GM18907 (cell line): ENCODE results near the gene NTNG1.

Source experiments
- ATAC-seq: cut with Tn5 transposase; IDR thresholded peaks from one replicate; pipeline ENCODE4 v1.9.1; 2021; ENCODE audit warnings: mild to moderate bottlenecking, moderate library complexity; ENCODE audit not compliant: unreplicated experiment

The NTNG1 gene

DNA sequence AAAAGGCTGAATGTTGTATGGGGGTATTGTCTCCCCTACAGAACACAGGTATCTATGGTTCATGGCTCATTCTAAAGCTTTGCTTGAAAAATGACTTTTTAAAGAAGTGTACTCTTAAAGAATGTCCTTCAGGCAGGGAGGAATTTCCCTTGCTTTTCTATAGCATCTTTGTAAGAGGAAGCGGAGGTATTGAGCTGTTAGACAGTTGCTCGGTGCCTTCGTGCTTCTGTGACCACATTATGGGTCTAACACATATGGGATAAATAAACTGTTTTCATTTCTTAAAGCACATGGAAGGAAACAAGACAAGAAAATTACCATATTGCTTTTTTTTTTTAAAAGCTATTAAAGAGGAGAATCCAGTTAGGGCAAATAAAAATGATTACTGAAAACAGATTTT is 182.9 kb downstream of the NTNG1 start:
- no peak for ATAC-seq

DNA sequence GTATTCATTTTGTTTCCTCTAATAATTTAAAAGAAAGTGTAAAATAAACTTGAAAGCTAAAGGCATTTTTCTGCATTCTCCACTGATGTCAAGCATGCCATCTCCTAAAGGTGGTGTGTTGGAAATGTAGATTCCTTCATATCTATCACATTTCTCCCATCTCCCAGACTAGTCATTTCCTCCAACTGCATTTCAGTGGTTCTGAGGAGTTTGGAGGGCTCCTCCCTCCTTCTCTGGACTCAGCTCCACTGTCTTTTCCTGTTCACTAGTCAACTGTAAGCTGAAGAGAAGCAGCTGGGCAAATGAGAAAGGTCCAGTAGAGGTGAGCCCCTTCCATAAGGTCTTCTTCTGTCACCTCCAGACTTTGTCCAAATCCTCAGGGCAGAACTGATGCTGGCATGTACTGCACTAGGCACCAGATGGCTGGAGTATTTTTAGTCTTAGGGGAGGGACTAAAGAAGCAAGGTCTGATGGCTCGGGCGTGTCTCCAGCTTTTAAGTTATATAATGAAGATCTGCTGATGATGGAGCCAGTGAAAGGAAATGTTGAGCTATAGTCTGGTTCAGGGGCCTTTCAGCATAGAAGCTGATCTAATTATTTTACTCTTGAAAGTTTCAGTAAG is 186.1 kb downstream of the NTNG1 start:
- no peak for ATAC-seq

DNA sequence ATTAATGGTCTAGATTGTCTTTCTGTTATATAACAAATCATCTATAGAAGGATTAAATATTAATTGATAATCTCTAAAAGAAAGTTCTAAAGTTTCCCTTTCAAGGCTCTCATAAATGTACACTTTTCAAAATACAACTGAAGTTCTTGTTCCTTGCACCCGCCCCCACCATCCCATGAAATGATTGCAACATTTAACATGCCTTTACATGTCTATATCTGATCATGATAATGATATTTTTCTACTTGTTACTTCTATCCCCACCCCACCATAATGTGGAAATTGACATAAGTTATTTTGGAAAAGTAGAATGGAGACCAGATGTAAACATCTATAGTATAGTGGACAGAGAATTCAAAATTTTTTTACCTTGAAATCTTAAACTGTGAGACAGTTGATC is 186.6 kb downstream of the NTNG1 start:
- ATAC-seq = no peak

DNA sequence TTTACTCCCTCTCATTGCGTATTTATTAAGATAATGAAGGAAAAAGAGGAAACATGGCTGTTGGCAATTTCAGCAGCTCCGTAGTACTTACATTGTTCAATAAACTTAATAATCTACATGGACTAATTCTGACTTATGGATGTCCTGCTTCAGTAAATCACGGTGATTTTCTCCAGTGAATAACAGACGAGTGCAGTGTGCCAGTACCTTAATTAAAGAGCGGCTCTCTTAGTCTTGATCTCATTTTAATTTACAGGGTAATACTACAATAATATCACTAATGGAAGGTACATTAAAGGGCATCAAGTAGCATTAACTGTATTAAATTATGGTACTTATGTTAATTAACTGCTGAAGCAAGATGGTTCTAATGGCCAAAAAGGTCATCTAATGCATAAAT is 187.2 kb downstream of the NTNG1 start:
- no peak for ATAC-seq

DNA sequence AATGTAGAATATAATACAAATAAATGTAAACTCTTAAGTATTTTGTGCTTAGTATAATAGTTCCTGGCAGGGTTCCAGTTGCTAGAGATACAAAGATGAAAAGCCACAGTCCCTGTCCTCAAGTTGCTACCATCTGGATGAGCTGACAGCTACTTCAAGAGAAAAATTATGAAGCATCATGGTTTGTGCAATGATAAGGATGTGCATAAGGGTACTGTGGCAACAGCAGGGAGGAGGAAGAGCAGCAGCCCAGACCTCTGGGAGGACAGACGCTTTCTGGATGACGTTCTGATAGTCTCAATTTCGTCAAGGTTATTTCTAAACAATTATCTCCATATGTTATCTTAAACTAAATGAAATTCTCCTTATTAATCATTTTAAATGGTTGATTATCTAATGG is 198.9 kb downstream of the NTNG1 start:
- ATAC-seq = no peak

DNA sequence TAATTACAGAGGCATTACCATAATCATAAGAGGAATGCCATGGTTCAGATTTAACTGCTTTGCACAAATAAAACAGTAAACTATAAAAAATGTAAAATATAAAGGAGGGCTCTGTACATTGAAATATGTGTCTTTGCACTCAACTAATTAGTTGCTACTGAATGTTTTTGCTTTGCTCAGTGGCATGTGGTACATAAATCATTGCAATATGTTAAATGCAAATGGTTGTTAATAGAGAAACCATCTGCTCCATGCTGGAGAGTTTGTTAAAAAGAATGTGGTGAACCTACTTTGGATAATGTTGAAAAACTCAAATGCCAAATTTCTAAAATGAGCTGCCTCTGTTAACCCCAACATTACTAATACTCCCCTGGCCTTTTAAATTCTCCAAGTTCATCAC is 201.5 kb downstream of the NTNG1 start:
- no peak for ATAC-seq

DNA sequence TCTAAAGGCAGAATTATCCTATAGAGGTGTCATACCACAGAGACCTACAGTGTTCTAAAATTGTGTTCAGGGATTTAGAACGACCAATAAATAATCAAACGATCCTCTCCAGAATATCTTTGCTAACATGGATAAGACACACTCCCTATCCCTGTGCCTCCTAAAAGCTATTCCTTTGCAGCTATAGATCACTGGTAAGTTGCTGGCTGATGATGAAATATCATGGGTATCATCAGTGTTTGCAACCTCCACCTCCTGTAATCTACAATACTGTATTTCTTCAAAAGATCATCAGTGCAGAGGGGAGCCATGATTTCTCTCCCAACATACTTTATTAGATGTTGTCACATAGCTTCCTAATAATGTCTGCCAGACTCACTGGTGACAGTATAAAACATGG is 201.9 kb downstream of the NTNG1 start:
- ATAC-seq = no peak

DNA sequence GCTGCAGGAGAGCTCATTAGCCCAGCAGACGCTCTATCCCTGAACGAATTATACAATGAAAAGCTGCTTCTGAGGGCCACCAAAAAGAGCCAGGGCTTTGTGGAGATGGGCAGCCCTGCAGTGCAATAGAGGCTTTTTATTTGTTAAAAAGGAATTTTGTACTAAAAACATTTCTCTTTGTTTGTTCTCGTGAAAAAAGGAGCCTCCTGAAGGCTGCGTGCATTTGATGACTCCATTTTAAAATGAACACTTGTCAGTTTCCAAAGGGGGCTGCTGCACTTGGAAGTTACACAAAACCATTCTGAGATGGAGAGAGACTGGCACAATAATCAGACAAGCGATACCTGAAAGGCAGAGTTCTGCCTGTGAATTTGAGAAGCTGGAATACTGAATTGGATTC is 202.8 kb downstream of the NTNG1 start:
- ATAC-seq = no peak

DNA sequence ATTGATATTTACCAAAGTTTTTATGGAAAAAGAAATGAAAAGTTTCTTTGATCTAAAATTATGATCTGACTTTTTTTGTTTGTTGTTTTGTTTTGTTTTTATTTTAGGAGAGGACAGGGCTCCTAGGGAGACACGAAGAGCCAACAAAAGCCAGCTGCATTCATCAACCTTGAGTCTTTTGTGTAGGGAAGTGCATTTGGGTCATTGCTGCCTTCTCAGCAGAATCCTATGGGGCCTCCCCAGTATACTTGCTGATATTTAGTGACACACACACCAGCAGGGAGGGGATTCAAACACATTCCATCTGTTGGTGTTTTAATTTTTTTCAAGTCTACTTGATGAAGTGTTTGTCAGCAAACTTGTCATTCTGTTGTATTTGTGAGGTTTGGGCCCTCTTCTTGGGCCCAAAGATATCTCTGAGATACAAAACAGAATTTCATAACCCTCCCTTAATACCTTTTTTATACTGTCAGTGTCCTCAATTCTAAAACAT is 203.5 kb downstream of the NTNG1 start:
- no peak for ATAC-seq

DNA sequence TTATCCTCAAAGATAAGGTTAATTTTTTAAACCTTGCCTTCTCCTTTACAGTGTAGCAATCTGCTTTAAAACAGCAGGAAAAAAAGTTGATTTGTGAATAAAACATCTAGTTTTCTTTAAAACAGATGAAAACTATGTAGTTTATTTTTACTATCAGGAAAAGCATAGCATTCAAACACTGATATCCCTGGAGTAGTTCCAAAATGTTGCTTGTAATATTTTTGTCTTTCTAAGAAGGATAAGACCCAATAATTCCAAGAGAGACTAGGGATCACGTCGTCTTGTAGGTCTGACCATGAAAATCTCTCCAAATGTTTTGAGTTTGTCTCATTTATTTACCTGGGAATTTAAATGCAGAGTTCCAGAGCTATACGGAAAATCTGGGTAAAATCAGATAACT is 204.0 kb downstream of the NTNG1 start:
- ATAC-seq = no peak

DNA sequence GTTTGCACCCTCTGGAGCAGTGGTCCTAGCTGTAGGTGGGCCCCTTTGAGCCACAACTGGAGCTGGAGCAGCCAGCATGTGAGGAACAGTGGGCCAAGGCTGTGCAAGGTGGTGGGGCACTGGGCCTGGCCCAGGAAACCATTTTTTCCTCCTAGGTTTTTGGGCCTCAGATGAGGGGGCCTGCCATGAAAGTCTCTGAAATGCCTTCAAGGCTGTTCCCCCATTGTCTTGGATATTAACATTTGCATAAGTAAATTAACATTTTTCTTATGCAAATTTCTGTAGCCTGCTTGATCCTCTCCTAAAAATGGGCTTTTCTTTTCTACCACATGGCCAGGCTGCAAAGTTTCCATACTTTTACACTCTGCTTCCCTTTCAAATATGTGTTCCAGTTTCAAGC is 212.0 kb downstream of the NTNG1 start:
- ATAC-seq = no peak

DNA sequence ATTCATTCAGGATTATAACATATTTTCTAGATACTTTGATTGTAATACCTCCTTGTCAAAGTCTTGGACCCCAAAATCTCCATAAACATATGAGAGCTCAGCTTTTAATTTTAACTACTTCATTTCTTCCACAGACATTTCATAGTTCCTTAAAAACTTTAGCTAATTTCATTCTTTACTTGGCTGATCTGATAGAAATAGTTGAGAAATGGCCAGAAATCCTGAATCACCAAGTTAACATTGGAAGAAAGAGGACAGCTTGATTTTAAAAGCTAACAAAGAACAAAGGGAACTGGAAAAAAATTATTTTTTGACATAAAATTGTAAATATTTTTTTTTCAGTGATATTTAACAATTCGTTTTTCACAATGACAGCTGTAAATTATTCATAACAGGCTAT is 216.5 kb downstream of the NTNG1 start:
- no peak for ATAC-seq

DNA sequence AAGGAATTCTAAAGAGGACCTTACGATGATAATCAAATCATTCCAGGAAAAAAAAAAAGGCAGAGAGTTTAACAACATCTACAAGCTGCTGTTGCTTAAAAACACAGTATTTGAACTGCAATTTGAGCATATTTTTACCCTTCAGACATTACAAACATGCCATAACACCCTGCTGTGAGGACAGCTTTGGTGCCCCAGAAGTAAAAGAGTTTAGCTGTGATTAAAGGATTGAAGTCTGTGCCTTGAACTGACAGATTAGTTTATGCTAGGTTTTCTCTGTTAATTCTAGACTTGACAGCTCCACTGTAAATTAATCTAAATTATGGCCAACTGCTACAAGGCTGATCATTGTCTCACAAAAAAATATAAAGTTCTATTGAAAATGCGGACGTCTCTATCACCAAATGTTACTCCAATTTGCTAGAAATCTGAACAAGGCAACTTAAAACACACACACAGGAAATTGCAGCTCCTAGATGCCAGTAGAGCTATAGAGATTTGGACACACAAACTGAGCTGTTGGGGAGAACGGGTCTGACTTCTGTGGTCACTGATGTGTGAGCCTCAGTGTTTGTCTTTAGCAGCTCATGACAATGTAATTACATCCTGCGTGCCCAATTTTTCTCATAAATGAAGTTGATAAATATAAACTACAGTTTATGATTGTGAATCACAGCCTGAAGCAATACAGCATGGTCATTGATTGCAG is 217.9 kb downstream of the NTNG1 start:
- no peak for ATAC-seq

DNA sequence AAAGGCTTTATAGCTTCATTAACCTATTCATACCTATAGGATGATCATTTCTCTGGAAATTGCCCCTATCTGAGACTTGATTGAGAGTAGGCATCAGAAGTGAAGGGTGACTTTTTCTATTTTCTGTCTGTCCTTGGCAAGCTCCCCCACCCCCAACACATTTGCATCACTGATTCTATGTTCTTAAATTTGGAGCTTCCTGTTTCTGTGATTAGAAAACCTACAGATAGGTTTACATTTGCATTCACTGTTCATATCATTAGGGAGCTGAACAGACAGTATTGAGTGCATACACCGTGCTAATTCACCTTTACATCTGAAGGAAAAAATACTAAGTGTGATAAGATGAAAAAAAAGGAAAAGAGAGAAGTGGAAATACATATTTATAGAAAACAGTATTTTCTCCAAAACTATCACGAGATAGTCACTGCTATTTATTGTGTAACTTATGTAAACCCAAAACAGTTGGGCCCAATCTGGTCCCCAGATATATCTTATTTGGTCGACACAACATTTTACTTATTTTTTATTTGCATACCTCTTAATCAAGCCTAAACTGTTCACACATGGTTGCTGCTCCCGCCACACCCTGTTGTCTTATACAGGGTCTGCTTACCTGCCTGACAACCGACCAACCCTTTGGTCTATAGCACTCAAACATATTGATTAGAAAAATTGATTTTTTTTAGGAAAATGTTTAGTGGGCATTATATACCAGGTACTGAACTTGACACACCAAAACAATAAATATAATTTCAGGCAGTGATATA is 218.8 kb downstream of the NTNG1 start:
- no peak for ATAC-seq

DNA sequence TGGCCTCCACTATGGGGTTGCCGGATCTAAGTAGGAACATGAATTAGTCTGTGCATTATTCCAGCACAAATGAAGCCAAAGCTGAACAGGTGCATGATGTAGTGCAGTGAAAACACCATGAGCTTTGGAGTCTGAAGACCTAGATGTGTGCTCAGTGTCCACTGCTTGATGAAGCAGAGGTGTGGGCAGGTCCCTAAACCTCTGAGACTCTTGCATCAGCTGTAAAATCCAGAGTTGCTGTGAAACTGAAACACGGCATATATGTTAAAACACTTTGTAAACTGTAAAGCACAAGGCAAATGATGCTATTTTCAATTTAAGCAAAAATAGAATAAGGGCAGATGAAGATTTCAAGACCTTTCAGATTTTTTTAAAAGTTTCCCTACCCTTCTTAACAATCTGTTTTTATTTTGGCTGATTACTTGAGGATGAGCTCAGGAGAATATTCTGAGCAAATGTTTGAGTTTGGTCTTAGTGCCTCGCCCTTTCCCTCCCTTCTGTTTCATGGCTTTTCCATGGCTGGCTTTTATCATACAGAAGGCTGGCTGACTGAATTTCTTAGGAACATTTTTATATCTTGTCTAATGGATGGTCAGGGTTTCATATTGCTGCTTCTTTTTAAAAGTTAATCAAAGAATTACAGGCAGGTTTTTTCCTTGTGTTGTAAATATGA is 221.8 kb downstream of the NTNG1 start:
- no peak for ATAC-seq

DNA sequence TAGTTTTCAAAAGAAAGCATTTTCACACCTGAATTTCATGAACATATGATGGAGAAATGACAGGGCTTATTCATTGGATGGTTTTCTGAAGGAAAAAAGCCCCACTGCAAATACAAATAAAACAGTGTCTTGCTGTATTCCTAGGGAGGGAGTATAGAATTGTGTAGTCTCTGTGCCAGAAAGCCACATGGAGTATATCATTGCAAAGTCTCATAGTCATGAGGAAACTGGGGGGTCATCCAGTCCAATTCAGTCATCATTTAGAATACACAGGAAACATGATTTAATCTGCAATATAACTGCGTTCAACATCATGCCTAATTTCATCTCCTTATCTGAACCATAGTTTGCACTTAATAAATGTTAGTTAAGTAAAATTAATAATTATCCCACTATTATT is 222.3 kb downstream of the NTNG1 start:
- no peak for ATAC-seq

DNA sequence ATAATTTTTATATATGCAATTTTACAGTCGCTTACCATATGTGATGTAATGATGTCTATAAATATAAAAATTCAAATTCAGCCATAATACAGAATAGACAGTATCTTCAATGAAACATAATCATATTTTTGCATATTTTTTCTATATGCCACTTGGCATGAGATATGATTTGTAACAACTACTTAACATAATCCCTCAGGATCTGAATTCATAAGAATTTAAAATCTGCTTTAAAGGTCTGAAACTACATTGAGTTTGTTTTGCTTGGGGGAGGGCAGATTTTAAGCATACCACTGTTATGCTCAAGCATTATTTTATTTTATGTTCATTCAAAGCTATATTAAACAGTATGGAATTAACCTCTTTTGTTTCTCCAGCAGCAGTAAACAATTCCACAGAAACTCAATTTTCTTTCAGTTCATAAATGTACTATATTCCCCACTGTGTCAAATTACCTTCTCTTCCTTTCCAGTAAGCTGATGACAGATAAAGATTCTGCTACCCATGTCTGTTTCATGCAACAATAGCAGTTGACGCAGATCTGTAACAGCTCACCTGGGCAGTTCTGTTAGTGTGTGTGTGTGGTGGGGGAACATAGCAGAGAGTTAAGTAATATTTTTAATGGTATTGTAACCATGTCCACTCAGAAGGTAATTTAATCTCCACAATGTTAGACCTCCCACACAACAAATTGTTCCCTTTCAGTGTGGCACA is 224.8 kb downstream of the NTNG1 start:
- ATAC-seq = no peak

DNA sequence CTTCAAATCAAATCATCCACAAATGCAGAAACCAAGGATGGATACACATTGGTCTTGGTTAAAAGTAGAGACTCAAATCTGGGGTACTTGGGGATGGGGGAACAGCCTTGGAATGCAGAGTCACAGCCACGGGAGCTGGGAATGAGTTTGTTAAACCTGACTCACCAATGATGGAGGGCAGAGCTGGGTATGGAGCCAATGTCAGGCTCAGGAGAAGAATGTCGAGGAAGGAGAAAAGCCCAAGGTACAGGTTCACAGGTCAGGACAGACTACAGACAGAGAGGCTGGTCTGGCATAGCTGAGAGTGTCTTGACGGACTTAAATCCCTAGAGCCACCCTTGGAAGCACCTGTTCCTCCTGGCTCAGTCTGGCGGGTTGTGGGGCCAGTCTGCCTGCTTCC is 237.6 kb downstream of the NTNG1 start:
- no peak for ATAC-seq

DNA sequence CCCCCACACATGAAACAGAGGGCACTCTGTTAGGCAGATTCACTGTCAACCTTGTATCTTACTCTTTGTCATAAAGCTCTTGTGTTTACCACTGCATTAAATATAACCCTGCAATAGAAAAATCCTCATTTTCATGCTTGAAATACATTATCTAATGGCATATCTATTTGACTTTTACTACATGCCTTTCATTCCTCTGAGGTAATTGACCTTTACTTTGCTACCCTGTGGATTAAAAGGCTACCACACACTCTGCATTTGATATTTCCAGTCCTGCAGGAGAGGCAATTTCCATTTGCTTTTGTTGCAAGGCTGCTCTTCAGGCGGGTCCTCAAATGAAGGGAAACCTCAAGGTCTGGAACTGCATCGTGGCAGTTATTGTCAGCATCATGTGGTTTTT is 238.0 kb downstream of the NTNG1 start:
- no peak for ATAC-seq

DNA sequence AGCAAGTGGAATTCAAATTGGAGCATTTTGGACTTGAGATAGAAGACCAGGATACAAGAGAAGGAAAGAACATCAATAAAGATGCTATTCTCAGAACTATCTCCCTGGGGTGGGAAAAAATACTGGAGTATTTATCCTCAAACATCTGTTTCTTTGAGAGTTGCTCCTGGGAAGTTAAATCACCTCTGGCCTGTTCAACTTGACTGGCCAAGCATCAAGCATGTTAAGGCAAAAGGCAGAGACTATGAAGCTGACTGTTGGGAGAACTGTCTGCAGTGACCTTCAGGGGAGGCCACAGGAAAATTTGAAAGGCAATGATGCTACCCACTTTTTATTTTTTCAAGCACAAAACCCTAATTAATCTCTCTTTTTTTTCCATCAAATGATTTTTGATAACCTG is 239.0 kb downstream of the NTNG1 start:
- ATAC-seq = no peak
